Measurements from ENCODE around the gene NFKB2.

DNA sequence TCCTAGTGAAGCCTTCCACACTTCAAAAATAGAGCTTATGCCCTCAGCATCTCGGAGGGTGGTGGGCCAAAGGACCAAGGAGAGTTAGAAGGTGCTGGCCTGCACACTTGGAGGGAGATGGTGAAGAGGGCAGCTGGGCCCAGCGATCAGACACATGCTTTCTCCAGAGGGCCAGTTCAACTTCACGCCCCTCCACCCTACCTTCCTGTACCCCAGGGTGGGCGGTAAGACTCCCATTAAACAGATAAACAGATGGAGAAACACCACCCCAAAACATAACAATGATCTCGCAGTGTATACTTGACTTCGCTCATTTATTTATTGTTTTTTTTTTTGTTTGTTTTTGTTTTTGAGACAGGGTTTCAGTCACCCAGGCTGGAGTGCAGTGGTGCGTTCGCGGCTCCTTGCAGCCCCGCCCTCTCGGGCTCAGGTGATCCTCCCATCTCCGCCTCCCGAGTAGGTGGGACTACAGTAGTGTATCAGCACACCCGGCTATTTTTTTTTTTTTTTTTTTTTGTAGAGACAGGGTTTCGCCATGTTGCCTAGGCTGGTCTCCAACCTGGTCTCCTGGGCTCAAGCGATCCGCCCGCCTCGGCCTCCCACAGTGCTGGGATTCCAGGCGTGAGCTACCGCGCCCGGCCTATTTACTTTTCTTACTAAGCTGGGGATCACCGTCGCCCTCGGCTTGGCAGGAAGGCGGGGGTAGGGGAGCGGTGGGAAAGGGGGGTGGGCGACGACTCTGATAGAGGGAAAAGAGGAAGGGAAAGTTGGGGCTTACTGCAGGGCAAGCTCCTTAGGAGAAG, 54.0 kb downstream of the NFKB2 start:
- TF ChIP-seq, protein P1, sequence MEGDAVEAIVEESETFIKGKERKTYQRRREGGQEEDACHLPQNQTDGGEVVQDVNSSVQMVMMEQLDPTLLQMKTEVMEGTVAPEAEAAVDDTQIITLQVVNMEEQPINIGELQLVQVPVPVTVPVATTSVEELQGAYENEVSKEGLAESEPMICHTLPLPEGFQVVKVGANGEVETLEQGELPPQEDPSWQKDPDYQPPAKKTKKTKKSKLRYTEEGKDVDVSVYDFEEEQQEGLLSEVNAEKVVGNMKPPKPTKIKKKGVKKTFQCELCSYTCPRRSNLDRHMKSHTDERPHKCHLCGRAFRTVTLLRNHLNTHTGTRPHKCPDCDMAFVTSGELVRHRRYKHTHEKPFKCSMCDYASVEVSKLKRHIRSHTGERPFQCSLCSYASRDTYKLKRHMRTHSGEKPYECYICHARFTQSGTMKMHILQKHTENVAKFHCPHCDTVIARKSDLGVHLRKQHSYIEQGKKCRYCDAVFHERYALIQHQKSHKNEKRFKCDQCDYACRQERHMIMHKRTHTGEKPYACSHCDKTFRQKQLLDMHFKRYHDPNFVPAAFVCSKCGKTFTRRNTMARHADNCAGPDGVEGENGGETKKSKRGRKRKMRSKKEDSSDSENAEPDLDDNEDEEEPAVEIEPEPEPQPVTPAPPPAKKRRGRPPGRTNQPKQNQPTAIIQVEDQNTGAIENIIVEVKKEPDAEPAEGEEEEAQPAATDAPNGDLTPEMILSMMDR (conservative IDR thresholded peaks at IDR 0.05; ENCODE audit: low read depth, low read length), result no peak
- TF ChIP-seq, protein P2, sequence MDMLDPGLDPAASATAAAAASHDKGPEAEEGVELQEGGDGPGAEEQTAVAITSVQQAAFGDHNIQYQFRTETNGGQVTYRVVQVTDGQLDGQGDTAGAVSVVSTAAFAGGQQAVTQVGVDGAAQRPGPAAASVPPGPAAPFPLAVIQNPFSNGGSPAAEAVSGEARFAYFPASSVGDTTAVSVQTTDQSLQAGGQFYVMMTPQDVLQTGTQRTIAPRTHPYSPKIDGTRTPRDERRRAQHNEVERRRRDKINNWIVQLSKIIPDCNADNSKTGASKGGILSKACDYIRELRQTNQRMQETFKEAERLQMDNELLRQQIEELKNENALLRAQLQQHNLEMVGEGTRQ (IDR thresholded peaks at IDR 0.05; ENCODE audit: low read depth, low read length), result no peak
- no peak for TF ChIP-seq POLR2A (IDR thresholded peaks at IDR 0.05; ENCODE audit: low read depth, low read length)
- TF ChIP-seq RAD21 (IDR thresholded peaks at IDR 0.05; ENCODE audit: low read length), result no peak
- TF ChIP-seq MAFK (IDR thresholded peaks at IDR 0.05; ENCODE audit: low read depth, low read length), result no peak
- no peak for TF ChIP-seq SMC3 (IDR thresholded peaks at IDR 0.05; ENCODE audit: low read depth, low read length)
- TF ChIP-seq MAZ (IDR thresholded peaks at IDR 0.05; ENCODE audit: borderline replicate concordance, low read depth, low read length), result no peak

Measured in IMR-90 (cell line).